Renal pelvis (tissue), 12 donors: ENCODE measurements around the gene ALDH8A1. TPM values are rescaled to one million over a fixed set of nuclear protein-coding genes. Genes with fewer than 3 reads are reported as not detected.

Experiments
- DNase-seq: peaks from one replicate; pipeline ENCODE4 v3.0.0-alpha.2; 2013
- long read RNA-seq, 16 experiments: transcript quantifications; one replicate each; lab custom pipeline, GENCODE V29; 2026
- polyA plus RNA-seq, 3 donors: library from polyadenylated mRNA; unstranded; fragments of 120-200 nt; gene quantifications; one replicate each; pipeline ENCODE4 v1.2.1, GENCODE V29; 2013; ENCODE audit not compliant: insufficient read length in 3 of 3

ALDH8A1 gene
- 10 to 100 TPM; 28.0 to 49.0 (median 37.3) TPM for polyA plus RNA-seq
- long read RNA-seq, donor 1, partial matches to known transcripts, result 0 of 4 reads
- long read RNA-seq, donor 1, other reads (novel, unspliced or antisense), result 0 of 4 reads
- long read RNA-seq, donor 2, partial matches to known transcripts, result 0 of 5 reads
- long read RNA-seq, donor 2, other reads (novel, unspliced or antisense), result 0 of 5 reads
- long read RNA-seq, donor 3, partial matches to known transcripts, result 0 of 4 reads
- long read RNA-seq, donor 3, other reads (novel, unspliced or antisense), result 0 of 4 reads
- long read RNA-seq, donor 4, partial matches to known transcripts, result 5 of 9 reads
- long read RNA-seq, donor 4, other reads (novel, unspliced or antisense), result 0 of 9 reads
- long read RNA-seq, donor 5, transcript ALDH8A1-201 (7 exons, 2,558 nt), result major isoform, 7 of 9 reads
- long read RNA-seq, donor 5, partial matches to known transcripts, result 0 of 9 reads
- long read RNA-seq, donor 5, other reads (novel, unspliced or antisense), result 0 of 9 reads
- long read RNA-seq, donor 6, partial matches to known transcripts, result 0 of 4 reads
- long read RNA-seq, donor 6, other reads (novel, unspliced or antisense), result 0 of 4 reads
- long read RNA-seq, donor 7, transcript ALDH8A1-201 (7 exons, 2,558 nt), result major isoform, 5 of 5 reads
- long read RNA-seq, donor 7, partial matches to known transcripts, result 0 of 5 reads
- long read RNA-seq, donor 7, other reads (novel, unspliced or antisense), result 0 of 5 reads
- long read RNA-seq, donor 8, result 0 reads
- long read RNA-seq, donor 9, transcript ALDH8A1-201 (7 exons, 2,558 nt), result major isoform, 6 of 11 reads
- long read RNA-seq, donor 9, partial matches to known transcripts, result 0 of 11 reads
- long read RNA-seq, donor 9, other reads (novel, unspliced or antisense), result 0 of 11 reads
- long read RNA-seq, donor 10, transcript ALDH8A1-201 (7 exons, 2,558 nt), result major isoform, 7 of 7 reads
- long read RNA-seq, donor 10, partial matches to known transcripts, result 0 of 7 reads
- long read RNA-seq, donor 10, other reads (novel, unspliced or antisense), result 0 of 7 reads
- long read RNA-seq, donor 11, partial matches to known transcripts, result 0 of 4 reads
- long read RNA-seq, donor 11, other reads (novel, unspliced or antisense), result 0 of 4 reads
- long read RNA-seq, donor 12, transcript ALDH8A1-203 (6 exons, 2,383 nt), result major isoform, 5 of 10 reads
- long read RNA-seq, donor 12, transcript ALDH8A1-201 (7 exons, 2,558 nt), result major isoform, 5 of 10 reads
- long read RNA-seq, donor 12, partial matches to known transcripts, result 0 of 10 reads
- long read RNA-seq, donor 12, other reads (novel, unspliced or antisense), result 0 of 10 reads
- long read RNA-seq, donor 13, partial matches to known transcripts, result 0 of 6 reads
- long read RNA-seq, donor 13, other reads (novel, unspliced or antisense), result 0 of 6 reads
- long read RNA-seq, donor 14, transcript ALDH8A1-201 (7 exons, 2,558 nt), result major isoform, 5 of 6 reads
- long read RNA-seq, donor 14, partial matches to known transcripts, result 0 of 6 reads
- long read RNA-seq, donor 14, other reads (novel, unspliced or antisense), result 0 of 6 reads
- long read RNA-seq, donor 15, partial matches to known transcripts, result 0 of 3 reads
- long read RNA-seq, donor 15, other reads (novel, unspliced or antisense), result 0 of 3 reads
- long read RNA-seq, donor 16, transcript ALDH8A1-201 (7 exons, 2,558 nt), result major isoform, 5 of 5 reads
- long read RNA-seq, donor 16, partial matches to known transcripts, result 0 of 5 reads
- long read RNA-seq, donor 16, other reads (novel, unspliced or antisense), result 0 of 5 reads

- DNase-seq, result no peak
Observed at GRCh38 chr6:134949927-134950326, at the start of gene ALDH8A1. ALDH8A1 (minus strand) TSS chr6:134950101; CDS start chr6:134950053, 48 bp downstream.

- no peak for DNase-seq
Observed at GRCh38 chr6:134999107-134999506, 49.2 kb upstream of the ALDH8A1 start.

GRCh38 chr6:134997133-134997995, 47.5 kb upstream of the ALDH8A1 start:
- DNase-seq, result no peak

DNA sequence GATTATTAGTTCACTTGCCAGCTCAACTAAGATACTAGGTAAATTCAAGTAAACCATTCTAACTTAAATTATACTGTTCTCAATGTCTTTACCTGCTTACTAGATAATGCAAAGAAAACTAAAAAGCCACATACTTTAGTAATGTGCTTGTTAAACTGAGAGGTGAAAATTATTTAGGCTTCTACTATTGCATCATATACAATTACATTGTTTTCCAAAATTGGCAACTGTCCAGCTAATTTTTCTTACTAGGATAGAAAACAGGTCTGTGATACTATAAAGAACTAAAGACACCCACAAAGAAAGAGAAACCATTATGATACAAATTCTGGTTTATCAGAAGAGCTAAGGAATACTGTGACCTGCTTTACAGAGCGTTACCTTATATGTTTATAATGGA, 45.6 kb upstream of the ALDH8A1 start:
- DNase-seq, result no peak

GRCh38 chr6:134994431-134994830, 44.5 kb upstream of the ALDH8A1 start:
- no peak for DNase-seq

DNA sequence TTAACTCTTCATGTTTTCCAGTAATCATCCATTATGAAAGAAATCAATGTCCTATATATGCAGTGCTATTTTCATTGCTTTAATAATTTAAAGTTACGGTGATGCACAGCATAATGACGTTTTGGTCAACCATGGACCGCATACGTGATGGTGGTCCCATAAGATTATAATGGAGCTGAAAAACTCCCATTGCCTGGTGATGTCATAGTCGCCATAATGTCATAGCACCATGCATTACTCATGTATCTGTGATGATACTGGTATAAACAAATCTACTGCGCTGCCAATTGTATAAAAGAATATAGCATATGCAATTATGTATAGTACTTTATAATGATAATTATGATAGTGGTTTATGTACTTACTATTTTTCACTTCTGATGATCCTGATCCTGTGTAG, 42.3 kb upstream of the ALDH8A1 start:
- no peak for DNase-seq

GRCh38 chr6:134990262-134990661, 40.4 kb upstream of the ALDH8A1 start:
- no peak for DNase-seq

DNA sequence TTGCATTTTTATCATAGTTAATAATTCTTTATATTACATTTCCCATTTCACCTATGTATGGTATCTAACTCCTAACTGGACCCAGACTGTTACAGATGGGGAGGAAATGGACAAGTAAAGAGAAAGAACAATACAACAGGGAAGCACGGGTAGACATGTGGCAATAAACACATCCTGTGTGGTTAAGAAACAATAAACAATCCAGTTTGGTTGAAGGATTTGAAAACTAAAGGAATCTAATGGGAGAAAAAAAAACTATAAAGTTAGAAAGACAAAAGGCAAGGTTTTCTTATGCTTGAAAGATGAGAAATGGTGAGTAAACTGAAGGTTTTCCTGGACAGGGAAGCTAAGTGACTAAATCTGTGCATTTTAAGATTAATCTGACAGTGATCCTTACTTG, 34.9 kb upstream of the ALDH8A1 start:
- no peak for DNase-seq

DNA sequence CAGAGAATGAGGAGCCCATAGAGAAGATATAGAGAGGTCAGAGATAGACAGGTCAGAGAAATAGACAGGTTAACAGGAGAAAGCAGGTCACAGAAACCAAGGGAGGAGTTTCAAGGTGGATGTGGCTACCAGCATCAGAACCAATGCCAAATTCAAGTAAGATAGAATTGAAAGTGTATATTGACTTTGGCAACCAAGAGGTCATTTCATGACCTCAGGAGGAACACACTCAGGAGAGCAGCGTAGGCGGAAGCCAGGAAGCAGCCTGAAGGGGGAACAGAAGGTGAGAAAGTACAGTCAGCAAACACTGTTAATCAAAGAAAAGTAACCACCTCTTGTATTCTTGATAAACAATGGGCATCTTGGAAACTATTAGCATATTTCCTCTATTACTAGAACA, 33.9 kb upstream of the ALDH8A1 start:
- DNase-seq, result no peak

DNA sequence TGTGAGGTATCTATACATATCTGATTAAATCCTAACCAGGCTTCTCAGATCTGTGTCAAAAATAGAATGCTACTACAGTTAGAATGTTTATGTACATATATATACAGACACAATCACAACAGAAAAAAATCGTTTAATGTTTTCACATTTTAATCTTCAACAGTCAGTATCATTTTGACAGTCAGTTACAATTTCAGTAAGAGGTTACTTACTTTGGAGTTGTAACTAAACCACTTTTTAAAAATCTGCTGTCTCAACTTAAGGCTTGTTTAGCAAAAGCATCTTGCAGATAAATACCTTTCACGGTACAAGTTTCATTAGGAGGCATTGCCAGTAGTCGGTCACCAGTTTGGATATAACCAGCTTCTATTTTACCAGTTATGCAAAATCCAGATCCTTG, 32.3 kb upstream of the ALDH8A1 start:
- DNase-seq, result no peak

DNA sequence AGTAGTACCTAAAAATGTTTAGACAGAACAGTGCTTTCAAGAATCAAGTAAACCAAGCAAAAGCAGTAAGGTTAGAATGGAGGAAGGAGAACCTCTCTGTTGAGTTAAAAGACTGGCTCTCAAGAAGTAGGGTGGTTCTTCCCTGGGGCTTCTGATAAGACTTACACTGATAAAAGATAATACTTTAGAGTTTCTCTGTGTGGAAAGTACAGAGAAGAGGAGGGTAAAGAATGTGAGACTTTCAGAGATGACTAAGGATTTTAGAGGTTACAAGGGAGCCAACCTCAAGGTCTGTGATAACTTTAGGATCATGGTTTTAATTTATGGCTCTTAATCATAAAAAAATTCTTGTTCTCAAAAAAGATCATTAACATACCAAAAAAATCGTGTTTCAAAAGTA, 30.9 kb upstream of the ALDH8A1 start:
- DNase-seq, result no peak

DNA sequence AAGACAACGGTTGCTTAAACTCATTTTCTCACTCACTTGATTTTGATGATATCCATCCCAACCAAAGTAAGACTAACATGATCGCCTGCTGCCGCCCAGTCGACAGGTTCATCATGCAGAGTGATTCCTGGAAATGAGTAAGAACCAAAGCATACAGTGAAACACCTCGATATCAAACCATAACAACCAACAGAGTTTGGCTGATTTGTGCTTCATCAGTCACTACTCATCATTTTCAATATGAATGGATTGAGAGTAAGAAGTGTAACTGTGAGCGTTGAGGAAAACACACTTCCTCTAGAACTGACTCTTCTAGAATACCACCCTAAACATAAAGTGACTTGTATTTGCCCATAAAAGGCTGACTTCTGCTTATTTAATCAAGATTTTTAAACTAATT, 29.2 kb upstream of the ALDH8A1 start:
- no peak for DNase-seq

DNA sequence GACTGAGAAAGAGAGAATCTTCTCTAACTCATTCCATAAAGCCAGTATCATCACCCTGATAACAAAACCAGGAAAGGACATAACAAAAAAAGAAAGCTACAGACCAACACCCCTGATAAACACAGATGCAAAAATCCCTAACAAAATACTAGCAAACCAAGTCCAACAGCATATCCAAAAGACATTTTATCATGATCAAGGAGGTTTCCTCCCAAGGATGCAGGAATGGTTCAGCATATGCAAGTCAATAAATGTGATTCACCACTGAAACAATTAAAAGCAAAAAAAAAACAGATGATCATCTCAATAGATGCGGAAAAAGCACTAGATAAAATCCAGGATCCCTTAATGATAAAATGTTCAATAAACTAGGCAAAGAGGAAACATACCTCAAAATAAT, 24.5 kb upstream of the ALDH8A1 start:
- DNase-seq, result no peak

DNA sequence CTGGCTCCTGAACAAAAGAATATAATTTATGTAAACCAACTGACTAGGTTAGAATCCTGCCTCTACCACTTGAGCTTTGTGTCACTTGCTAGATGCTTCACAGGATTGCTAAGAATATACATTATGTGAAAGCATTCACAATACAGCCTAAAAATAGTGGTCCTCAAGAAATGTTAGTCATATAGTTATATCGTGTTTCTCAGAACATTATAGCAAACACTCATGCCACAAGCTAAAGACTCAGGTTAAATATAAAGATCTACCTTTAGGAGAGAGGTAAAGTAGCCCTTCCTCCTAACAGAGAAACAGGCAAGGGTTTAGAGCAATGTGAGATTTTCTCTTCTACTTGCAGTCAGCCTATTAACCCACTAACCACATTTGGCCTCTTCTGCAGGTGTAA, 17.8 kb upstream of the ALDH8A1 start:
- no peak for DNase-seq

GRCh38 chr6:134964451-134965203, 14.7 kb upstream of the ALDH8A1 start:
- DNase-seq, result no peak

DNA sequence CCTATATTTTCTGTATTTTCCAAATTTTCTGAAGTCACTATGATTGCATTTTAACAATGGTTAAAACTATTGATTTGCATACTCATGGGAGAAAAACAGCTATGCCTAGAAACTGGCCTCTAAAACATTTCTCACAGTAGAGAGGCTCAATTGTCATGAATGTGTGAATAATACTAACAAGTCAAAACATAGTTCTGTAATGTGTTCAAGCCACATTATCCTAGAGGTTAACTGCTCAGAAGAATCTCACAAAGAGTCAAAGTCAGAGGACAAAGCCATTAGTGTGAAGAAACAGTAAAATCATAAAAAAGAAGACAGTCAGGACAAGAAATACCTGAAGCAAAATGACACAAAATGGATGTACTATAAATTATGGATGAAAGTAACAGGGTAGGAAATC, 12.5 kb upstream of the ALDH8A1 start:
- no peak for DNase-seq

DNA sequence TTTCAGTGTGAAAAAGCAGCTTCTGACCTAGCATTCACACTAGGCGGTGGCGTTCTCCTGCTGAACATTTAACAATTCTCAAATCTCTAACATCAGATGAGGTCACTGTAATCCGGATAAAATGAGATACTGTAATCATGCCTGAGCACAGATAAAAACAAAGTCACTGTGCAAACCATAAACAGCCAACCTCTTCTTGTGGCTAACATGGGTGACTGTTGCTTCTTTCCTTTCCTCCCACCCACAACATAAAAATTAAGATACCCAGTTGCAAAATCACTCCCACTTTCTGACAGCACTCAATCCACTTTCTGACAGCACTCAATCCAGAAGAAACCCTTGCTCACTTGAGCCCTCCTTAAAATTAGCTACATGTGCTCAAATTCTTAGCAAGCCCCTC, 11.5 kb upstream of the ALDH8A1 start:
- no peak for DNase-seq

DNA sequence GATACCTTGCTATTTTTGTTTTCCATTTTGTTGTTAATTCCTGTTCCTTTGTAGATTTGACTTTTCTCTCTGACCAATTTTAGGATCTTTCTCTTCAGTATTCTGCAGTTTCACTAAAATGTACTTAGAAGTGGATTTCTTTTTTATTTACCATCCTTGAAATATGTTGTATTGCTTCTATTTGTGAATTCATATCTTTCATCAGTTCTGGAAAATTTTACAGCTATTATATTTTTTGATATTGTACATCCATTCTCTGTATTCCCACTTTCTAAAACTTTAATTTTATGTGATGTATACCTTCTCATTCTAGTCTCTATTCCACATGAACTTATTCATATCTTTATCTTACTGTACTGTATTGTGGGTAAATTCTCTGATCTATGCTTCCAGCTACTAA, 9.7 kb upstream of the ALDH8A1 start:
- DNase-seq, result no peak

DNA sequence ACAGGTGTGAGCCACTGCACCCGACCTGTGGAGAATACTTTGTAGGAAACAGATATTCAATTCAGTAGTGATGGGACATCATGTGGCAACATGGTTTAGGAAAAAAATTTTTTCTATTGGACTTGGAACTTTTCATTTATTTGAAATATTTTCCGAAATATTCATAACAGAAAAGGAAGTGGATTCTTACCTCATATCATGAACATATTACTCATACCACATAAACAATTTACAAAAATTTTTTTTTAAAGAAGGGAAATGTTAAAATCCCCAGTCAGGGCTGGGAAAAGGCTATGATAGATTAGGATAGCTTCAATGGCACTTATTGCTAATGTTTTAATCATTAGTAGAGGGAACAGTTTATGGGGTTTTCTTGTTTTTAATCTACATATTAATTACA, 6.8 kb upstream of the ALDH8A1 start:
- no peak for DNase-seq
